GM18873 (cell line): Measurements from ENCODE around the gene IFIT1.
"Not testable (repeated sequence)": the region's sequence is repeated elsewhere in the genome, so short reads cannot be mapped to it uniquely, and the experiment has no call there.

ENCODE experiments used
- ATAC-seq: cut with Tn5 transposase; IDR thresholded peaks from one replicate; pipeline ENCODE4 v1.9.1; 2021; ENCODE audit warnings: mild to moderate bottlenecking, moderate library complexity, moderate number of reproducible peaks; ENCODE audit not compliant: unreplicated experiment, low FRiP score

Gene IFIT1

GRCh38 chr10:89426230-89426868 lies 33.9 kb downstream of the IFIT1 start:
- ATAC-seq, result no peak

- no peak for ATAC-seq
Observed at GRCh38 chr10:89427629-89428028, 35.2 kb downstream of the IFIT1 start.

GRCh38 chr10:89428877-89429276 lies 36.5 kb downstream of the IFIT1 start:
- ATAC-seq, result no peak

- no peak for ATAC-seq
Observed at GRCh38 chr10:89431977-89432376, 39.6 kb downstream of the IFIT1 start.

- no peak for ATAC-seq
Observed at GRCh38 chr10:89438525-89438924, 46.1 kb downstream of the IFIT1 start.

- ATAC-seq, result no peak
Observed at GRCh38 chr10:89440226-89441009, 48.0 kb downstream of the IFIT1 start.

GRCh38 chr10:89442289-89442688 lies 49.9 kb downstream of the IFIT1 start:
- ATAC-seq, result no peak

GRCh38 chr10:89444819-89445218 lies 52.4 kb downstream of the IFIT1 start:
- ATAC-seq, result not testable (repeated sequence)

- ATAC-seq, result no peak
Observed at GRCh38 chr10:89450901-89451300, 58.5 kb downstream of the IFIT1 start.

GRCh38 chr10:89452193-89452592 lies 59.8 kb downstream of the IFIT1 start:
- ATAC-seq, result no peak

- no peak for ATAC-seq
Observed at GRCh38 chr10:89454561-89455347, 62.3 kb downstream of the IFIT1 start.
